ENCODE measurements around the gene MRGPRE.

MRGPRE gene

GRCh38 chr11:3243880-3244279, 11.7 kb upstream of the MRGPRE start:
- H3K27me3 ChIP-seq (replicated peaks; ENCODE audit: control insufficient read depth, insufficient read depth, low read length): peaks cover 19% of the 10 kb centered on the region
- no peaks in the 10 kb centered on the region for H3K9me3 ChIP-seq (ENCODE audit: control insufficient read depth, low read length)
- H3K4me1 ChIP-seq (ENCODE audit: control insufficient read depth, insufficient read depth, low read length): no peaks in the 10 kb centered on the region
- H3K9ac ChIP-seq (ENCODE audit: low read length): no peak overlapping the region
- H3K4me3 ChIP-seq (ENCODE audit: low read length): no peak overlapping the region
- DNase-seq (ENCODE audit: low read depth): no peak
- H3K36me3 ChIP-seq (ENCODE audit: control insufficient read depth, insufficient read depth, low read length, severe bottlenecking): no peaks in the 10 kb centered on the region

DNA sequence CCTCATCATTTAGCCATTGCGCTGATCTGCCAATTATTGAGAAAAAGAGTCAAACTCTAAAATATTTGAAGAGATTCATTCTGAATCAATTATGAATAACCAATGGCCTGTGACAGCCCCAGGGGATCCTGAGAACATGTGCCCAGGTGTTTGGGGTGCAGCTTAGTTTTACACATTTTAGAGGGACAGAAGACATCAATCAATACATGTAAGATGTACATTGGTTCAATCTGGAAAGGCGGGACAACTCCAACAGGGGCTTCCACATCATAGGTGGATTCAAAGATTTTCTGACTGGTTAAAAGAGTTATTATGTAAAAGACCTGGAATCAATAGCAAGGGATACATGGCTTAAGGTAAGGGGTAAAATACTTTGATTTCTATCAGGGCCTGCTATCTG, 4.9 kb upstream of the MRGPRE start:
- no peaks in the 10 kb centered on the region for H3K9me3 ChIP-seq (ENCODE audit: control insufficient read depth, low read length)
- H3K4me3 ChIP-seq (ENCODE audit: low read length): no peak overlapping the region
- H3K27me3 ChIP-seq (replicated peaks; ENCODE audit: control insufficient read depth, insufficient read depth, low read length): peaks cover 58% of the 10 kb centered on the region
- H3K4me1 ChIP-seq (ENCODE audit: control insufficient read depth, insufficient read depth, low read length): peaks cover 3% of the 10 kb centered on the region
- no peak overlapping the region for H3K9ac ChIP-seq (ENCODE audit: low read length)
- H3K36me3 ChIP-seq (ENCODE audit: control insufficient read depth, insufficient read depth, low read length, severe bottlenecking): no peaks in the 10 kb centered on the region
- no peak for DNase-seq (ENCODE audit: low read depth)

- Histone ChIP-seq H3K9me3 (ENCODE audit: control insufficient read depth, low read length) (no peaks in the 10 kb centered on the region), H3K4me1 (ENCODE audit: control insufficient read depth, insufficient read depth, low read length) (peaks cover 3% of the 10 kb centered on the region), H3K4me3 (ENCODE audit: low read length) (no peak overlapping the region), H3K9ac (ENCODE audit: low read length) (no peak overlapping the region), H3K36me3 (ENCODE audit: control insufficient read depth, insufficient read depth, low read length, severe bottlenecking) (no peaks in the 10 kb centered on the region), H3K27me3 (replicated peaks; ENCODE audit: control insufficient read depth, insufficient read depth, low read length) (peaks cover 59% of the 10 kb centered on the region)
- DNase-seq (ENCODE audit: low read depth): no peak
Observed at GRCh38 chr11:3234846-3235245, 2.6 kb upstream of the MRGPRE start.

GRCh38 chr11:3232956-3233355, 739 bp upstream of the MRGPRE start:
- H3K4me3 ChIP-seq (ENCODE audit: low read length): no peak overlapping the region
- H3K9me3 ChIP-seq (ENCODE audit: control insufficient read depth, low read length): no peaks in the 10 kb centered on the region
- no peaks in the 10 kb centered on the region for H3K36me3 ChIP-seq (ENCODE audit: control insufficient read depth, insufficient read depth, low read length, severe bottlenecking)
- H3K27me3 ChIP-seq (replicated peaks; ENCODE audit: control insufficient read depth, insufficient read depth, low read length): peaks cover 68% of the 10 kb centered on the region
- no peak overlapping the region for H3K9ac ChIP-seq (ENCODE audit: low read length)
- no peak for DNase-seq (ENCODE audit: low read depth)
- peaks cover 3% of the 10 kb centered on the region for H3K4me1 ChIP-seq (ENCODE audit: control insufficient read depth, insufficient read depth, low read length)

DNA sequence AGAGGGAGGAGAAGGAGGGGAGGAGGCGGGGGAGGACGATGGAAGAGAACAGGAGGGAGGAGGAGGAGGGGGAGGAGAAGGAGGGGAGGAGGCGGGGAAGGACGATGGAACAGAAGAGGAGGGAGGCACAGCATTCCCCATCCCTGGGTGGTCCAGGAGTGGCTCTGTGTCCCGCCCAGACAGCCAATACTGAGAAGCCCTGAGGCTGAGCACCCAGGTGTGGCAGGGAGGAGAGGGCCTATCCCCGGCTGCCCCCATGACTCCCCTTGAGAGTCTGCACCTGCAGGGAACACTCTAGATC, 717 bp downstream of the MRGPRE start:
- Histone ChIP-seq H3K36me3 (ENCODE audit: control insufficient read depth, insufficient read depth, low read length, severe bottlenecking) (no peaks in the 10 kb centered on the region), H3K4me3 (ENCODE audit: low read length) (no peak overlapping the region), H3K4me1 (ENCODE audit: control insufficient read depth, insufficient read depth, low read length) (peaks cover 3% of the 10 kb centered on the region), H3K9ac (ENCODE audit: low read length) (no peak overlapping the region), H3K9me3 (ENCODE audit: control insufficient read depth, low read length) (no peaks in the 10 kb centered on the region), H3K27me3 (replicated peaks; ENCODE audit: control insufficient read depth, insufficient read depth, low read length) (peaks cover 71% of the 10 kb centered on the region)
- no peak for DNase-seq (ENCODE audit: low read depth)

GRCh38 chr11:3230636-3231549, 1.3 kb downstream of the MRGPRE start:
- Histone ChIP-seq H3K36me3 (ENCODE audit: control insufficient read depth, insufficient read depth, low read length, severe bottlenecking) (no peaks in the 10 kb centered on the region), H3K27me3 (replicated peaks; ENCODE audit: control insufficient read depth, insufficient read depth, low read length) (peaks cover 72% of the 10 kb centered on the region), H3K9ac (ENCODE audit: low read length) (no peak overlapping the region), H3K9me3 (ENCODE audit: control insufficient read depth, low read length) (no peaks in the 10 kb centered on the region), H3K4me1 (ENCODE audit: control insufficient read depth, insufficient read depth, low read length) (peaks cover 3% of the 10 kb centered on the region), H3K4me3 (ENCODE audit: low read length) (no peak overlapping the region)
- no peak for DNase-seq (ENCODE audit: low read depth)

- Histone ChIP-seq H3K4me1 (ENCODE audit: control insufficient read depth, insufficient read depth, low read length) (peaks cover 3% of the 10 kb centered on the region), H3K9me3 (ENCODE audit: control insufficient read depth, low read length) (no peaks in the 10 kb centered on the region), H3K9ac (ENCODE audit: low read length) (no peak overlapping the region), H3K4me3 (ENCODE audit: low read length) (no peak overlapping the region), H3K27me3 (replicated peaks; ENCODE audit: control insufficient read depth, insufficient read depth, low read length) (peaks cover 73% of the 10 kb centered on the region), H3K36me3 (ENCODE audit: control insufficient read depth, insufficient read depth, low read length, severe bottlenecking) (no peaks in the 10 kb centered on the region)
- DNase-seq (ENCODE audit: low read depth): no peak
Observed at GRCh38 chr11:3229673-3230630, 2.3 kb downstream of the MRGPRE start.

DNA sequence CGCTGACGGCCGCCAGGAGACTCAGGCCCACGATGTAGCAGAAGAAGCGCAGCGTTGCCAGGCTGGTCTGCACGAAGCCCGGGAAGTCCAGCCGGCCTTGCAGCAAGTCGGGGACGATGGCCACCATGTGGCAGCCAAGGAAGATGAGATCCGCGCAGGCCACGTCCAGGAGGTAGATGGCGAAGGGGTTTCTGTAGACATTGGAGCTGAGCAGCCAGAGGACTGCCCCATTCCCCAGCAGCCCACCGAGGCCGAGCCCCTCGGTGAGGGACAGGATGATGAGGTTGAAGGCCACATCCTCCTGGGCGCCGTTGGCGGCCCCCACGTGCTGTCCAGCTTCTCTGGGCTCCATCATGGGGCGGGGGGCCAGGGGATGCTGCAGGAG, 3.8 kb downstream of the MRGPRE start:
- no peak overlapping the region for H3K9ac ChIP-seq (ENCODE audit: low read length)
- H3K36me3 ChIP-seq (ENCODE audit: control insufficient read depth, insufficient read depth, low read length, severe bottlenecking): no peaks in the 10 kb centered on the region
- no peak overlapping the region for H3K4me3 ChIP-seq (ENCODE audit: low read length)
- peaks cover 3% of the 10 kb centered on the region for H3K4me1 ChIP-seq (ENCODE audit: control insufficient read depth, insufficient read depth, low read length)
- H3K9me3 ChIP-seq (ENCODE audit: control insufficient read depth, low read length): no peaks in the 10 kb centered on the region
- no peak for DNase-seq (ENCODE audit: low read depth)
- H3K27me3 ChIP-seq (replicated peaks; ENCODE audit: control insufficient read depth, insufficient read depth, low read length): peaks cover 74% of the 10 kb centered on the region

- no peak overlapping the region for H3K9ac ChIP-seq (ENCODE audit: low read length)
- H3K4me3 ChIP-seq (ENCODE audit: low read length): no peak overlapping the region
- DNase-seq (ENCODE audit: low read depth): no peak
- H3K27me3 ChIP-seq (replicated peaks; ENCODE audit: control insufficient read depth, insufficient read depth, low read length): peaks cover 75% of the 10 kb centered on the region
- H3K9me3 ChIP-seq (ENCODE audit: control insufficient read depth, low read length): no peaks in the 10 kb centered on the region
- H3K4me1 ChIP-seq (ENCODE audit: control insufficient read depth, insufficient read depth, low read length): peaks cover 3% of the 10 kb centered on the region
- no peaks in the 10 kb centered on the region for H3K36me3 ChIP-seq (ENCODE audit: control insufficient read depth, insufficient read depth, low read length, severe bottlenecking)
Observed at GRCh38 chr11:3227568-3228444, 4.4 kb downstream of the MRGPRE start.

- no peaks in the 10 kb centered on the region for H3K4me1 ChIP-seq (ENCODE audit: control insufficient read depth, insufficient read depth, low read length)
- no peak overlapping the region for H3K4me3 ChIP-seq (ENCODE audit: low read length)
- no peaks in the 10 kb centered on the region for H3K36me3 ChIP-seq (ENCODE audit: control insufficient read depth, insufficient read depth, low read length, severe bottlenecking)
- H3K9ac ChIP-seq (ENCODE audit: low read length): no peak overlapping the region
- DNase-seq (ENCODE audit: low read depth): no peak
- peaks cover 75% of the 10 kb centered on the region for H3K27me3 ChIP-seq (replicated peaks; ENCODE audit: control insufficient read depth, insufficient read depth, low read length)
- H3K9me3 ChIP-seq (ENCODE audit: control insufficient read depth, low read length): no peaks in the 10 kb centered on the region
Observed at GRCh38 chr11:3226846-3227567, 5.2 kb downstream of the MRGPRE start.
